Ovary (tissue), 10 donors: ENCODE measurements around the gene PRRT4. TPM values are rescaled to one million over a fixed set of nuclear protein-coding genes. Genes with fewer than 3 reads are reported as not detected.

Experiments
- DNase-seq, 5 donors: peaks; one replicate each; pipeline ENCODE4 v3.0.0-alpha.2; 2019 to 2020
- H3K27ac ChIP-seq, 2 donors: fragments of 200-600 bp; one replicate each; pipeline versions ENCODE4 v1.5.1 to v1.8.0; 2019 to 2022
- H3K27me3 ChIP-seq: fragments of 200-600 bp; one replicate; pipeline ENCODE4 v1.8.0; 2022
- H3K36me3 ChIP-seq: fragments of 200-600 bp; sonication (generic); one replicate; pipeline ENCODE4 v1.5.1; 2019
- H3K4me1 ChIP-seq: one replicate; pipeline ENCODE4 v1.8.1; 2013; ENCODE audit warnings: mild to moderate bottlenecking, moderate library complexity; ENCODE audit not compliant: insufficient read depth
- H3K4me3 ChIP-seq: fragments of 200-600 bp; sonication (generic); one replicate; pipeline ENCODE4 v1.5.1; 2017
- H3K9me3 ChIP-seq, 2 donors: fragments of 200-600 bp in 1 of 2; sonication (generic) in 1 of 2; one replicate each; pipeline versions ENCODE4 v1.5.1 to v1.8.1; 2013 to 2019; ENCODE audit warnings: mild to moderate bottlenecking in 1 of 2, moderate library complexity in 1 of 2
- EP300 ChIP-seq: sonication (generic); formaldehyde crosslinking; IDR thresholded peaks from one replicate; pipeline ENCODE4 v1.6.1; 2017; ENCODE audit warnings: antibody characterized with exemption
- POLR2A ChIP-seq: fragments of 450-650 bp; IDR thresholded peaks from one replicate; pipeline ENCODE4 v1.6.1; 2017; ENCODE audit warnings: antibody characterized with exemption, mild to moderate bottlenecking, moderate library complexity
- WGBS, 3 donors: extraction: QIAGEN DNeasy Blood & Tissue Kit in 1 of 3; methylation state at CpG; one replicate each; pipeline versions ENCODE4 v1.1.5 to v1.1.7; 2013 to 2017; 5-methylcytosine and 5-hydroxymethylcytosine counted together
- intact Hi-C, 4 donors: fragments of 100-400 bp; cut with DNase I; formaldehyde crosslinking; loops; one replicate each; pipeline versions ENCODE4 v1.11.0 to v1.15.1; 2022 to 2023
- long read RNA-seq, 3 donors: library from polyadenylated mRNA in 2 of 3; unstranded in 2 of 3; transcript quantifications; one replicate each; pipeline ENCODE4 v2.0.0 and lab custom pipeline, GENCODE V29; 2021 to 2026
- polyA plus RNA-seq, 2 donors: library from polyadenylated mRNA; stranded (reverse); fragments of 200-250 nt in 1 of 2; fragments of 350-450 nt in 1 of 2; fragmentation: Illumina TruSeq in 1 of 2; extraction: RNeasy Lipid Tissue Mini Kit (QIAGEN cat#74804) in 1 of 2; gene quantifications; one replicate each; pipeline ENCODE4 v1.2.3, GENCODE V29; 2013 to 2014
- total RNA-seq, 7 donors: library from RNA; depleted of rRNA in 2 of 7; stranded (reverse); fragments of >200 nt in 2 of 7; fragmentation: NEBNext Ultra II Directional in 3 of 7; extraction: Animal tissue kit (Norgen Biotek cat#: 25700) in 3 of 7; gene quantifications; one replicate each; pipeline versions ENCODE4 v1.1.0 to v1.2.4, GENCODE V29; 2016 to 2023
- TF ChIP-seq, protein P1 (sequence below), 3 donors: fragments of 450-650 bp in 2 of 3; fragments of 200-600 bp in 1 of 3; IDR thresholded peaks; one replicate each; pipeline versions ENCODE4 v1.5.1 to v1.8.0; 2016 to 2022; ENCODE audit warnings: antibody characterized with exemption in 3 of 3, mild to moderate bottlenecking in 1 of 3
- donor health status: DM: no; HTN: no; CAD: no; lungs with moderate emphysema.
- donor health status: DM: no; HTN: no; CAD: no.
- donor health status: Bipolar disorder and iron deficiency.
- donor health status: DM: yes; HTN: yes; CAD: no.
- donor health status: DM: no; HTN: no; CAD: no.
- donor health status: DM: yes; HTN: yes; CAD: no.

PRRT4 gene
- 1 to 10 TPM in 3 of 7 donors, under 1 TPM in 4; 0.11 to 1.1 (median 0.74) TPM for total RNA-seq
- polyA plus RNA-seq: 1 to 10 TPM in 1 of 2 donors, under 1 TPM in 1; 0.17 to 1.2 TPM
- long read RNA-seq, donor 1: 0 reads
- long read RNA-seq, donor 2, partial matches to known transcripts: 0 of 1 reads
- long read RNA-seq, donor 2, other reads (novel, unspliced or antisense): 0 of 1 reads
- long read RNA-seq, donor 3, partial matches to known transcripts: 0 of 2 reads
- long read RNA-seq, donor 3, other reads (novel, unspliced or antisense): 2 of 2 reads

DNA sequence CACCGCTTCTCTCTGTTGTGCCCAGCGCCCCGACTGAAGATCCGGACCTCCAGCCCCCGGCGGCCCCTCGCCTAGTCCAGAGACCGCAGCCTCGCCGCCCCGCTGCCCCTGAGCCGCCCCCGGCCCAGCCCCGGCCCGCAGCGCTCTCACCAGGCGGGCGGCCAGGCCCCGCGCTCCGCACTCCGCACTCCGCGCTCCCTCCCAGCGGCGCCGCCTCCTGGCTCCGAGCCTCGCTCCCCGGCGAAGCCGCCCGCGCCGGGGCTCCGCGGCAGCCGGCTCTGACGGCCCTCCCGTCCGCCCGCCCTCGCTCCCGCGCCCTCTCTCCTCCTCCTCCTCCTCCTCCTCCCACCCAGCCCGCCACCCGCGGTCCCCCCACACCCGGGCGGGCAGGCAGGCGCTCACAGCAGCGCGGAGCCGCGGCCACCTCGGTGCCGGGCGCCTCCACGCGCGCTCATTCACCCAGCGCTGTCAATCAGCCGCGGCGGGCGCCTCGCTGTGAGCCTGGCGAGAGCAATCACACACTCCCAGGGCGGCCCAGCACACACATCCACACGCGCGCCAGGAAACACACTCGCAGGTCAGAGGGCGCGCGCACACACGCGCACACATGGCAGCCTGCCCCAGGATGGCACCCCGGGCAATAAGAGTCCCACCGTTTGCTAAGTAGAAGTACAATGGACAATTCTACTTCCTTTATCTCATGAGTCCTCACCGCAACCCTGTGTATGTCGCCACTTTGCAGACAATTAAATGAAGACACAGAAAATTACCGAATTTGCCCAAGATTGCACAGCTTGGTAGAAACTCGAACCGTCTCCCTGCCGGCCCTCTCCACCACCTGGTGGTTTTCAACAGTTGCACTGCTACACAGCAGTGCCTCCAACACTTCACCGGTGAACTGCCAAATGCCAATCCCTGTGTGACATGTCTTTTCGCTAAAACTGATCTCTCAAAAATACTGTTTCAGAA, at the start of gene PRRT4:
PRRT4 (minus strand) TSS at position 280 of the 969 bp plus-strand sequence.
- peak; percentile 28 to 69 (median 57) for DNase-seq
- 1 to 3% (median 2%) methylated on average over 35 to 88 of the region's 88 CpGs for WGBS, 3 donors
- H3K4me1 ChIP-seq: peaks cover 1% of the 10 kb centered on the region
- no peaks in the 10 kb centered on the region for H3K9me3 ChIP-seq
- H3K4me3 ChIP-seq: peak within 1 kb of the TSS; percentile 43
- no peak within 1 kb of the TSS for H3K27ac ChIP-seq
- no peaks in the 10 kb centered on the region for H3K36me3 ChIP-seq
- TF ChIP-seq, protein P1, sequence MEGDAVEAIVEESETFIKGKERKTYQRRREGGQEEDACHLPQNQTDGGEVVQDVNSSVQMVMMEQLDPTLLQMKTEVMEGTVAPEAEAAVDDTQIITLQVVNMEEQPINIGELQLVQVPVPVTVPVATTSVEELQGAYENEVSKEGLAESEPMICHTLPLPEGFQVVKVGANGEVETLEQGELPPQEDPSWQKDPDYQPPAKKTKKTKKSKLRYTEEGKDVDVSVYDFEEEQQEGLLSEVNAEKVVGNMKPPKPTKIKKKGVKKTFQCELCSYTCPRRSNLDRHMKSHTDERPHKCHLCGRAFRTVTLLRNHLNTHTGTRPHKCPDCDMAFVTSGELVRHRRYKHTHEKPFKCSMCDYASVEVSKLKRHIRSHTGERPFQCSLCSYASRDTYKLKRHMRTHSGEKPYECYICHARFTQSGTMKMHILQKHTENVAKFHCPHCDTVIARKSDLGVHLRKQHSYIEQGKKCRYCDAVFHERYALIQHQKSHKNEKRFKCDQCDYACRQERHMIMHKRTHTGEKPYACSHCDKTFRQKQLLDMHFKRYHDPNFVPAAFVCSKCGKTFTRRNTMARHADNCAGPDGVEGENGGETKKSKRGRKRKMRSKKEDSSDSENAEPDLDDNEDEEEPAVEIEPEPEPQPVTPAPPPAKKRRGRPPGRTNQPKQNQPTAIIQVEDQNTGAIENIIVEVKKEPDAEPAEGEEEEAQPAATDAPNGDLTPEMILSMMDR (IDR thresholded peaks at IDR 0.05): no peak
- TF ChIP-seq EP300 (no peak), POLR2A (no peak)
- H3K27me3 ChIP-seq: no peaks in the 10 kb centered on the region
- intact Hi-C loops: no loop called here

DNA sequence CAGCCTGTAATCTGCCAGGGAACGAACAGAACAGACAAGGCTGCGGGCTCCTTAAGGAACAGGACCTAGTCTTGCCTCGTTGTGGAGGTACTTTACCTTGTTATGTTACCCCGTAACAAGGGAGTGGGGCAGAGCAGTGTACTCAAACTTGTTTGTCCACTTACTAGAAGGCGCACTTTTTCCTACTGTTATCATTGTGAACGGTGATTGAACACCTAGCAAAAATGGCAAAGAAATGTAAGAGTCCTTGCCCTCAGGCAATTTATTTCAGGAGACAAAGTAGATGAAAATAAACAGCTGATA, 48.9 kb upstream of the PRRT4 start:
- peak overlapping the region; percentile 72 for H3K4me3 ChIP-seq
- no peak for DNase-seq
- no peak for TF ChIP-seq EP300
- TF ChIP-seq, protein P1 (IDR thresholded peaks at IDR 0.05): no peak
- H3K36me3 ChIP-seq: no peaks in the 10 kb centered on the region
- intact Hi-C loops: no loop called here
- peaks cover 3% of the 10 kb centered on the region for H3K4me1 ChIP-seq
- no peaks in the 10 kb centered on the region for H3K27me3 ChIP-seq
- 0 to 3% (median 1%) methylated on average over 6 of the region's 6 CpGs for WGBS, 3 donors
- H3K9me3 ChIP-seq: no peaks in the 10 kb centered on the region
- H3K27ac ChIP-seq: peak overlapping the region; percentile 74 to 93

DNA sequence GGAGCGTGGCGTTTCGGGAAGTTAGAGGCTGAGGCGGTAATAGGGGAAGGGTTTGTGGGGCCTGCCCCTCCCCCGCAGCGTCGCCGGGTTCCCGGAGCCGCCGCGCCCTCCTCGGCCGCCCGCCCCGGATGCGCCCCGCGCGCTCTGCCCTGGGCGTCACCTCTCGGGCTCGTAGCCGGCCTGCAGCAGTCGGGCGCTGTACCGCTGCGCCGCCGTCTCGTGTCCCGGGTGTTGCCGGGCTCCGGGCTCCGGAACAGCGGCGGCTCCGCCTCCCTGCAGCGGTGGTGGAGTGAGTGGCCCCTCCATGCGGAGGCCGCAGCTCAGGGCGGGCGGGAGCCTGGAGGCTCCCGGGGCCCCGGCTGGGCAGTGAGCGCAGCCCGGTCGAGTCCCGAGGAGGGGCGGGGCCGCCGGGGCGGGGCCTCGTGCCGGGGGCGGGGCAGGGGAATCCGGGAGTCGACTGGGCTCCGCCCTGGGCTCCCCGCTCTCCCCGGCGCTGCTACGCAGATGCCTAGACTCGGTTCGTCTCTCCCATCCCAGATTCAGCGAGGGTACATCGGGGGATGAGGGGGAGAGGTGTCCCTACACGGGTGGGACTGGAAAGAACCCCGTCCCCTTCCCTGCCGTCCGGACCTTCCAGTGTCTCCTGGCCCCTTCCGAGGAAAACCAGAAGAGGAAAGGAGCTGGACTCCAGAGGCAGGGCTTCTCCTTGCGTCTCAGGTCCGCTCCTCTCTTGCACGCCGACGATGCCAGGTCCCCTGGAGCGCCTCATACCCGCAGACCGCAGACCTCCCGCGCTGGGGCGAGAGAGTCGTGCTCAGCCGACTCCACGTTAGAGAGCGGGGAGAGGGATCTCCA, 48.3 kb upstream of the PRRT4 start, which contains the start of gene IMPDH1:
IMPDH1 (minus strand) TSS at position 387 of the 855 bp plus-strand sequence; CDS start at position 306, 81 bp downstream.
- H3K27ac ChIP-seq: peak within 1 kb of the TSS; percentile 74 to 93
- H3K27me3 ChIP-seq: no peaks in the 10 kb centered on the region
- TF ChIP-seq, protein P1 (IDR thresholded peaks at IDR 0.05): no peak
- TF ChIP-seq POLR2A: peak; percentile 60
- H3K9me3 ChIP-seq: no peaks in the 10 kb centered on the region
- intact Hi-C loops: loop anchor here in 1 of 4 donors (10.0 kb wide), 1 partner anchor 45 kb away; the partner anchor contains the start of gene HILPDA
- H3K4me3 ChIP-seq: peak within 1 kb of the TSS; percentile 72
- peaks cover 8% of the 10 kb centered on the region for H3K4me1 ChIP-seq
- 1% methylated on average over 73 to 87 of the region's 87 CpGs for WGBS, 3 donors
- no peaks in the 10 kb centered on the region for H3K36me3 ChIP-seq
- peak; percentile 94 to 96 (median 95) for DNase-seq
